H1 (cell line): ENCODE measurements around the gene GMPPA.

Experiments
- CHD1 ChIP-seq: IDR thresholded peaks from 2 replicates; pipeline ENCODE4 v1.6.1; 2012; ENCODE audit warnings: low read depth, low read length, improper control_type of control experiment
- EZH2 ChIP-seq: fragments of 200-600 bp; sonication (generic); IDR thresholded peaks from 2 replicates; pipeline ENCODE4 v1.7.1; 2012; ENCODE audit warnings: low read depth, mild to moderate bottlenecking, moderate library complexity, low read length, inconsistent platforms; ENCODE audit not compliant: severe bottlenecking
- POLR2A ChIP-seq, 2 experiments: IDR thresholded peaks; 1 replicate in 1 of 2; 2 replicates in 1 of 2; pipeline ENCODE4 v1.6.1; 2011; ENCODE audit warnings: low read depth in 2 of 2, low read length in 2 of 2, mild to moderate bottlenecking in 2 of 2; ENCODE audit errors: control extremely low read depth in 1 of 2
- POLR2AphosphoS5 ChIP-seq: IDR thresholded peaks from 2 replicates; pipeline ENCODE4 v1.6.1; 2011; ENCODE audit warnings: low read depth, low read length
- ZNF274 ChIP-seq: IDR thresholded peaks from 2 replicates; pipeline ENCODE4 v1.7.0; 2012; ENCODE audit warnings: low read length, borderline replicate concordance; ENCODE audit errors: extremely low read depth
- TF ChIP-seq, protein P1 (sequence below): IDR thresholded peaks from 2 replicates; pipeline ENCODE4 v1.6.1; 2011; ENCODE audit warnings: low read depth, mild to moderate bottlenecking, low read length; ENCODE audit not compliant: insufficient read depth
- TF ChIP-seq, protein P2 (sequence below), 3 experiments: IDR thresholded peaks; 1 replicate in 2 of 3; 2 replicates in 1 of 3; pipeline versions ENCODE4 v1.5.1 to v1.6.1; 2011; ENCODE audit warnings: low read length in 3 of 3, mild to moderate bottlenecking in 3 of 3, inconsistent platforms in 2 of 3, low read depth in 1 of 3, moderate library complexity in 1 of 3; ENCODE audit not compliant: insufficient read depth in 1 of 3; ENCODE audit errors: control extremely low read depth in 1 of 3

DNA sequence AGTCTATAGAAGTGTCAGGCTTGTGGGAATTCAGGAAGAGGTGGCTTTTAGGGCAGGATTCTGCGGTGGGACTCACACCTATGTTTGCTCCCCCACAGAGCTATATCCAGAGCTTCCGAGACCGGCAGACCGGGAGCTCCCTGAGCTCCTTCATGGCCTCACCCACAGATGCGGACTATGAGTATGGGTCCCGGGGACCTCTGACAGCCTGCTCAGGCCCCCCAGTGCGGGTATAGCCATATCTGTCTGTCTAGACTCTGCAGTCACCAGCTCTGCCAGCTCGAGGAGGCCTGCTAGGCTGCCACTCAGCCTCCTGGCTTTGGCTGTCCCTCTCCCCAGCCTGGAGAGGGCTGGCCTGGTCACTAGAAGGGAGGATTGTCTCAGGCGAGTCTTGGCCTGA is 50.9 kb downstream of the GMPPA start:
- TF ChIP-seq, protein P1, sequence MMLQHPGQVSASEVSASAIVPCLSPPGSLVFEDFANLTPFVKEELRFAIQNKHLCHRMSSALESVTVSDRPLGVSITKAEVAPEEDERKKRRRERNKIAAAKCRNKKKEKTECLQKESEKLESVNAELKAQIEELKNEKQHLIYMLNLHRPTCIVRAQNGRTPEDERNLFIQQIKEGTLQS, result no peak
- TF ChIP-seq POLR2AphosphoS5, result no peak
- TF ChIP-seq, protein P2, sequence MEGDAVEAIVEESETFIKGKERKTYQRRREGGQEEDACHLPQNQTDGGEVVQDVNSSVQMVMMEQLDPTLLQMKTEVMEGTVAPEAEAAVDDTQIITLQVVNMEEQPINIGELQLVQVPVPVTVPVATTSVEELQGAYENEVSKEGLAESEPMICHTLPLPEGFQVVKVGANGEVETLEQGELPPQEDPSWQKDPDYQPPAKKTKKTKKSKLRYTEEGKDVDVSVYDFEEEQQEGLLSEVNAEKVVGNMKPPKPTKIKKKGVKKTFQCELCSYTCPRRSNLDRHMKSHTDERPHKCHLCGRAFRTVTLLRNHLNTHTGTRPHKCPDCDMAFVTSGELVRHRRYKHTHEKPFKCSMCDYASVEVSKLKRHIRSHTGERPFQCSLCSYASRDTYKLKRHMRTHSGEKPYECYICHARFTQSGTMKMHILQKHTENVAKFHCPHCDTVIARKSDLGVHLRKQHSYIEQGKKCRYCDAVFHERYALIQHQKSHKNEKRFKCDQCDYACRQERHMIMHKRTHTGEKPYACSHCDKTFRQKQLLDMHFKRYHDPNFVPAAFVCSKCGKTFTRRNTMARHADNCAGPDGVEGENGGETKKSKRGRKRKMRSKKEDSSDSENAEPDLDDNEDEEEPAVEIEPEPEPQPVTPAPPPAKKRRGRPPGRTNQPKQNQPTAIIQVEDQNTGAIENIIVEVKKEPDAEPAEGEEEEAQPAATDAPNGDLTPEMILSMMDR (IDR thresholded peaks at IDR 0.05; ENCODE audit: control extremely low read depth in 1 of 3, insufficient read depth in 1 of 3, low read depth in 1 of 3, low read length in 3 of 3), result no peak
- no peak for TF ChIP-seq CHD1
- no peak for TF ChIP-seq POLR2A (IDR thresholded peaks at IDR 0.05; ENCODE audit: control extremely low read depth in 1 of 2, low read depth in 2 of 2, low read length in 2 of 2)
- TF ChIP-seq ZNF274, result no peak
- TF ChIP-seq EZH2, result no peak
